GM12864 (cell line): ENCODE results near the gene AMMECR1.
"Not testable (repeated sequence)": the region's sequence is repeated elsewhere in the genome, so short reads cannot be mapped to it uniquely, and the experiment has no call there.

Experiments
- DNase-seq: peaks from one replicate; pipeline ENCODE4 v3.0.0-alpha.2; 2011; ENCODE audit warnings: low read depth
- H3K4me3 ChIP-seq: 2 replicates; pipeline ENCODE4 v1.5.1; 2011; ENCODE audit warnings: mild to moderate bottlenecking, low read depth, low read length, control low read depth
- TF ChIP-seq, protein P1 (sequence below): IDR thresholded peaks from 2 replicates; pipeline ENCODE4 v1.5.1; 2011; ENCODE audit warnings: low read depth, mild to moderate bottlenecking, moderate library complexity, low read length, control low read depth, inconsistent platforms; ENCODE audit errors: missing control alignments

AMMECR1 gene

DNA sequence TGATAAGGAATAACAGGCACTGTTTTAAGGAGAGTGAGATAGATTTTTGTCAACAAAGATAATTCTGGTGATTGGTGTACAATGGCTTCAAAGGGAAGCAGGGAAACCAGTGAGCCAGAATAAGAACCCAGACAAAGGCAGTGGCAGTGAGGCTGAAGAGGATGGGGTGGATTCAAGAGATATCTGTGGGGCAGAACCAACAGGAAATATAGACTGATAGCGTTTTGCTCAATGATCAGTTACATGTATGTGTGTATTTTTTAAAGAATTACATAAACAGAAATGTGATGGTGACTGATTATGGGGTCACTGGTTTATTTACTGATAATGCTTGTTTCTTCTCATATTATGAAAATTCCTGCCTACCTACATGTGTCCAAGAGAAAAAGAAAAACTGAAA is 66.4 kb downstream of the AMMECR1 start:
- DNase-seq: no peak
- no peak overlapping the region for H3K4me3 ChIP-seq
- TF ChIP-seq, protein P1, sequence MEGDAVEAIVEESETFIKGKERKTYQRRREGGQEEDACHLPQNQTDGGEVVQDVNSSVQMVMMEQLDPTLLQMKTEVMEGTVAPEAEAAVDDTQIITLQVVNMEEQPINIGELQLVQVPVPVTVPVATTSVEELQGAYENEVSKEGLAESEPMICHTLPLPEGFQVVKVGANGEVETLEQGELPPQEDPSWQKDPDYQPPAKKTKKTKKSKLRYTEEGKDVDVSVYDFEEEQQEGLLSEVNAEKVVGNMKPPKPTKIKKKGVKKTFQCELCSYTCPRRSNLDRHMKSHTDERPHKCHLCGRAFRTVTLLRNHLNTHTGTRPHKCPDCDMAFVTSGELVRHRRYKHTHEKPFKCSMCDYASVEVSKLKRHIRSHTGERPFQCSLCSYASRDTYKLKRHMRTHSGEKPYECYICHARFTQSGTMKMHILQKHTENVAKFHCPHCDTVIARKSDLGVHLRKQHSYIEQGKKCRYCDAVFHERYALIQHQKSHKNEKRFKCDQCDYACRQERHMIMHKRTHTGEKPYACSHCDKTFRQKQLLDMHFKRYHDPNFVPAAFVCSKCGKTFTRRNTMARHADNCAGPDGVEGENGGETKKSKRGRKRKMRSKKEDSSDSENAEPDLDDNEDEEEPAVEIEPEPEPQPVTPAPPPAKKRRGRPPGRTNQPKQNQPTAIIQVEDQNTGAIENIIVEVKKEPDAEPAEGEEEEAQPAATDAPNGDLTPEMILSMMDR: no peak

DNA sequence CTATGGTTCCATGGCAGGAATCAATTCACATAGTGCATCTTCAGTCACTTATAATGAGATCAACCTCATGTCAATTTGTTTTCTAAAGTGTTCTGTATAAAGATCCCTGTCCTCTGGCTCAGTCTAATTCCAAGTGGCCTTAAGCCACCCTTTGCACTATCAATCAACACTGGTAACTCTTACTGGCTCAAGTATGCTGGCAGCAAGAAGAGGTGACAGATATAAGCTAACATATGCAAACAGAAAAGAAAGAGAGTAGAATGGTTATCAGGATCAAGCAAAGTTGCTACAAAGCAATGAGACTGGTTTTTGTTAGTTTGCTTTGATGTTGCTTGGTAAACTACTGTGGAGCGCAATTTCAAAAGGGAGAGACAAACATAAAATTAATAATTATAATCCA is 67.0 kb downstream of the AMMECR1 start:
- DNase-seq: no peak
- TF ChIP-seq, protein P1: no peak

DNA sequence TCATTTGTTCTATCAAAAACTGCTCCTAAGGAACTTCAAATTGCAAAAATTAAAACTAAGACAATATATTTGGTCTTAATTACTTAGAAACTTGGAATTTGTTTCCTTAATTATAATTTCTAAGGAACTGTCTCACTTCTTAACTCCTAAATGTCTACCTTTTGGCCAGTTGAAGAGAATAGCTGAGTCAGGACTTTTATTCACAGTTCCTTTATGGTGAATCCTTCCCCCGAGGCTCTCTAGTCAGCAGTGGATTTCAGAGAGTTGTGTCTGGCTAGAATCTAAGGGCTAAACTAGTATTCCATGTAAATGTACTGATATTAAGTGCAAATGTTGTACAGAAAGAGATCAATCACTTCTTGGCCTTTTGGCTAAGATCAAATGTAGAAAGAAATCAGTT is 69.3 kb downstream of the AMMECR1 start:
- no peak overlapping the region for H3K4me3 ChIP-seq
- DNase-seq: no peak
- TF ChIP-seq, protein P1: no peak

More for the DNA sequence above, 67.0 kb downstream of the AMMECR1 start:
- no peak overlapping the region for H3K4me3 ChIP-seq

DNA sequence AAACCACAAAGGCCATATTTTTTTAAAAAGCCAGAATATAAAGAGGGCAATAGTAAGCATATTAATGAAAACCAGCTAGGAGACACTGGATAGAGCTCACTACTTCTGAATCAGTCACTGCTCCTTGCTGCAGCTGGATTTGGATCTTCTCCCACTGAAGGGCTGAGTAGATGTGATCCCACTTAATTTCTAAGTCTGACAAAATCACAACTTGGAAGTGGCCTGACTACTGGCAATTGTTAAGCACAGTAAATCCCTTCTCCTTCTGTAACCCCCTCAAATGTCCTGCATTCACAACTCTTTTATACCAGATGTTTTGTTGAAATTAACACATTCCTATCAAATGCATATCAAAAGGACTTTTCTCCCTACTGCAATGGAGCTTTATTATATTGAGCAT is 72.9 kb downstream of the AMMECR1 start:
- no peak for DNase-seq
- no peak overlapping the region for H3K4me3 ChIP-seq
- TF ChIP-seq, protein P1: no peak

DNA sequence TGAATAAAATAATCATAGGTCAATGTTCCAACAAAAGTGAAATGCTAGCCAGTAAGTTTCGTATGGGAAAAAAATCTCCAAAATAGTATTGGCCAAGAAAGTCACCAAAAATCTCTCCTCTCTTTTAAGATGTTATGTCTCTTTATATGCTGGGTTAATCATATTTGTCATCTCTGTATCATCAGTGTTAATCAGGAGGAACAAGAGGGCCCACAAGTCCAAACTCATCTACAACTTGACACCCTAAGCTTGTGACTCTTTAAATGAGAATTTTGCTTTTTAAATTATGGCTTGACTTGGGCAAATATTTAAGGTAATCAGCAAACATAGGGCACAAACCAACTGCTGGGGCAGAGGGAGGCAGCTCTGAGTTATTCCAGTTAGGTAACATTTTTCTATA is 75.5 kb downstream of the AMMECR1 start:
- TF ChIP-seq, protein P1: no peak
- DNase-seq: no peak
- H3K4me3 ChIP-seq: no peak overlapping the region

DNA sequence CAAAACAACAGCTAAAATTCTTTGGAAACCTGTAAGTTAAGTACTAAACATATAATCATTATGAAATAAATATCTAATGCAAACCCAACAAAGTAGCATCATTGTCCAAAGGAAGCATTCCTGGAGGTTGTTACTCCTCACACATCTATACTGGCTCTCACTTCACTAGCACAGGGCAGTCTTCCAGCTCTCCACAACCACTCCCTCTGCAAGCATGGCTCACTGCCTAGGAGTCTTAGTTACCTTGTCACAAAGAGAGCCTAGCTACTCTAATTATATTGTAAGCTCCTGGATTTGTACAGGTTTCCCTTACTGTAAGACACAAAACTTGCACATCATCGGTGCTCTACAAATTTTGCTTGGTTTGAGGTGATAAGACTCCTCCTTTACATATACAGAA is 76.1 kb downstream of the AMMECR1 start:
- TF ChIP-seq, protein P1: no peak
- no peak for DNase-seq
- no peak overlapping the region for H3K4me3 ChIP-seq

DNA sequence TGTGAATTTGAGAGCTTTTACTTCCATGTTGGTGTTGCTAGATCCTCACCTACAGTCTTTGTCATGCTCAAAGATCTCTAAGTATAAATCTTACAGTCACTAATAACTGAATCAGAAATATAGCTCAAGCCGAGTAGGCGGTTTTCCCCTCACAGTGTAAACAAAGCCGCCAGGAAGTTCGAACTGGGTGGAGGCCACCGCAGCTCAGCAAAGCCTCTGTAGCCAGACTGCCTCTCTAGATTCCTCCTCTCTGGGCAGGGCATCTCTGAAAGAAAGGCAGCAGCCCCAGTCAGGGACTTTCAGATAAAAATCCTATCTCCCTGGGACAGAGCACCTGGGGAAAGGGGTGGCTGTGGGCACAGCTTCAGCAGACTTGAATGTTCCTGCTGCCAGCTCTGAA is 79.6 kb downstream of the AMMECR1 start:
- not testable (repeated sequence) for DNase-seq, H3K4me3 ChIP-seq

DNA sequence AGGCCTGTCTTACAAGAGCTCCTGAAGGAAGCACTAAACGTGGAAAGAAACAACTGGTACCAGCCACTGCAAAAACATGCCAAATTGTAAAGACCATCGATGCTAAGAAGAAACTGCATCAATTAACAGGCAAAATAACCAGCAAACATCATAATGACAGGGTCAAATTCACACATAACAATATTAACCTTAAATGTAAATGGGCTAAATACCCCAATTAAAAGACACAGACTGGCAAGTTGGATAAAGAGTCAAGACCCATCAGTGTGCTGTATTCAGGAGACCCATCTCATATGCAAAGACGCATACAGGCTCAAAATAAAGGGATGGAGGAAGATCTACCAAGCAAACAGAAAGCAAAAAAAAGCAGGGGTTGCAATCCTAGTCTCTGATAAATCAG is 86.4 kb downstream of the AMMECR1 start:
- not testable (repeated sequence) for DNase-seq, H3K4me3 ChIP-seq

DNA sequence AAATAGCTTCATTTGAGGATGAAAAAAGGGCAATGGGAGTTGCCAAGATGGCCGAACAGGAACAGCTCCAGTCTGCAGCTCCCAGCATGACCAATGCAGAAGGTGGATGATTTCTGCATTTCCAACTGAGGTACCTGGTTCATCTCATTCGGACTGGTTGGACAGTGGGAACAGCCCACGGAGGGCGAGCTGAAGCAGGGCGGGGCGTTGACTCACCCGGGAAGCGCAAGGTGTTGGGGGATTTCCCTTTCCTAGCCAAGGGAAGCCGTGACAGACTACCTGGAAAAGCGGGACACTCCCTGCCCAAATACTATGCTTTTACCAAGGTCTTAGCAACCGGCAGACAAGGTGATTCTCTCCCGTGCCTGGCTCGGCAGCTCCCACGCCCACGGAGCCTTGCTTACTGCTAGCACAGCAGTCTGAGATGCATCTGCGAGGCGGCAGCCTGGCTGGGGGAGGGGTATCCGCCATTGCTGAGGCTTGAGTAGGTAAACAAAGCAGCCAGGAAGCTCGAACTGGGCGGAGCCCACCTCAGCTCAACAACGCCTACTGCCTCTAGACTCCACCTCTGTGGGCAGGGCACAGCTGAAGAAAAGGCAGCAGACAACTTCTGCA is 88.3 kb downstream of the AMMECR1 start:
- not testable (repeated sequence) for DNase-seq, H3K4me3 ChIP-seq
